CD4-positive, alpha-beta T cell (primary cell): ENCODE measurements around the gene ADAMTS17. TPM values are rescaled to one million over a fixed set of nuclear protein-coding genes. Genes with fewer than 3 reads are reported as not detected.

Source experiments
- ATAC-seq: fragments of 200-7000 bp; cut with Tn5 transposase; one replicate; pipeline ENCODE4 v1.10.0; 2022; ENCODE audit warnings: mild to moderate bottlenecking; ENCODE audit not compliant: poor library complexity
- CTCF ChIA-PET: fragments of 350-600 bp; sonication (Branson Sonifier 250); formaldehyde crosslinking; loops from one replicate; lab custom pipeline; 2021; ENCODE audit warnings: antibody characterized with exemption, inconsistent platforms; lab: Charles Lee
- POLR2A ChIA-PET: fragments of 350-600 bp; sonication (Branson Sonifier 250); formaldehyde crosslinking; loops from one replicate; lab custom pipeline; 2021; ENCODE audit warnings: antibody characterized with exemption, inconsistent platforms; lab: Charles Lee
- DNase-seq, 14 experiments: peaks; one replicate each; pipeline ENCODE4 v3.0.0-alpha.2; 2013 to 2020; ENCODE audit warnings: mixed read lengths in 2 of 14
- H3K27ac ChIP-seq, 2 donors: one replicate each; pipeline versions ENCODE4 v1.5.1 to v1.7.0; 2013; ENCODE audit warnings: low read length in 2 of 2, low read depth in 1 of 2, mild to moderate bottlenecking in 1 of 2
- H3K27me3 ChIP-seq, 2 experiments: 1 replicate in 1 of 2; 2 replicates in 1 of 2; pipeline versions ENCODE4 v1.6.1 to v1.7.0; 2013; ENCODE audit warnings: low read length in 2 of 2, control low read depth in 1 of 2, mild to moderate bottlenecking in 1 of 2, moderate library complexity in 1 of 2; ENCODE audit not compliant: insufficient read depth in 2 of 2, control insufficient read depth in 1 of 2
- H3K36me3 ChIP-seq: one replicate; pipeline ENCODE4 v1.6.1; 2013; ENCODE audit warnings: low read length, control low read depth; ENCODE audit not compliant: insufficient read depth
- H3K4me1 ChIP-seq: one replicate; pipeline ENCODE4 v1.6.1; 2013; ENCODE audit warnings: low read length, control low read depth; ENCODE audit not compliant: insufficient read depth
- H3K4me3 ChIP-seq: one replicate; pipeline ENCODE4 v1.5.1; 2013; ENCODE audit warnings: mild to moderate bottlenecking, low read length, moderate library complexity
- H3K9me3 ChIP-seq, 2 experiments: 1 replicate in 1 of 2; 2 replicates in 1 of 2; pipeline versions ENCODE4 v1.6.1 to v1.7.0; 2013; ENCODE audit warnings: low read length in 2 of 2, mild to moderate bottlenecking in 2 of 2, control low read depth in 1 of 2, moderate library complexity in 1 of 2; ENCODE audit not compliant: control insufficient read depth in 1 of 2, insufficient read depth in 1 of 2
- H3K27ac Mint-ChIP-seq: one replicate; pipeline ENCODE4 v1.8.0; 2020; ENCODE audit warnings: mixed read lengths
- H3K27me3 Mint-ChIP-seq: one replicate; pipeline ENCODE4 v1.8.0; 2021; ENCODE audit warnings: mixed read lengths
- H3K36me3 Mint-ChIP-seq: one replicate; pipeline ENCODE4 v1.8.0; 2021; ENCODE audit warnings: low read depth, mixed read lengths
- H3K4me1 Mint-ChIP-seq: one replicate; pipeline ENCODE4 v1.8.0; 2021; ENCODE audit warnings: low read depth, mixed read lengths
- H3K4me3 Mint-ChIP-seq: one replicate; pipeline ENCODE4 v1.8.0; 2020; ENCODE audit warnings: mild to moderate bottlenecking, mixed read lengths
- H3K9me3 Mint-ChIP-seq: one replicate; pipeline ENCODE4 v1.8.0; 2020; ENCODE audit warnings: mixed read lengths
- intact Hi-C, 2 experiments: fragments of 100-400 bp; cut with DNase I in 1 of 2; cut with micrococcal nuclease in 1 of 2; formaldehyde crosslinking; loops; one replicate each; pipeline versions ENCODE4 v1.15.1 to v1.9.0; 2023 to 2025; cut with DNase I, micrococcal nuclease
- total RNA-seq, 174 experiments: library from RNA in 2 of 174; stranded (reverse) in 2 of 174; gene quantifications; one replicate each; pipeline ENCODE4 v1.2.3 and lab custom pipeline; 2021 to 2026
- TF ChIP-seq, protein P1 (sequence below): fragments of 200-600 bp; IDR thresholded peaks from one replicate; pipeline ENCODE4 v1.8.0; 2022; ENCODE audit warnings: antibody characterized with exemption, mild to moderate bottlenecking

The ADAMTS17 gene
- total RNA-seq, 2 experiments from 2014 or later: 9.9 to 13.2 TPM

GRCh38 chr15:99931703-99932603, 409.8 kb downstream of the ADAMTS17 start:
- TF ChIP-seq, protein P1, sequence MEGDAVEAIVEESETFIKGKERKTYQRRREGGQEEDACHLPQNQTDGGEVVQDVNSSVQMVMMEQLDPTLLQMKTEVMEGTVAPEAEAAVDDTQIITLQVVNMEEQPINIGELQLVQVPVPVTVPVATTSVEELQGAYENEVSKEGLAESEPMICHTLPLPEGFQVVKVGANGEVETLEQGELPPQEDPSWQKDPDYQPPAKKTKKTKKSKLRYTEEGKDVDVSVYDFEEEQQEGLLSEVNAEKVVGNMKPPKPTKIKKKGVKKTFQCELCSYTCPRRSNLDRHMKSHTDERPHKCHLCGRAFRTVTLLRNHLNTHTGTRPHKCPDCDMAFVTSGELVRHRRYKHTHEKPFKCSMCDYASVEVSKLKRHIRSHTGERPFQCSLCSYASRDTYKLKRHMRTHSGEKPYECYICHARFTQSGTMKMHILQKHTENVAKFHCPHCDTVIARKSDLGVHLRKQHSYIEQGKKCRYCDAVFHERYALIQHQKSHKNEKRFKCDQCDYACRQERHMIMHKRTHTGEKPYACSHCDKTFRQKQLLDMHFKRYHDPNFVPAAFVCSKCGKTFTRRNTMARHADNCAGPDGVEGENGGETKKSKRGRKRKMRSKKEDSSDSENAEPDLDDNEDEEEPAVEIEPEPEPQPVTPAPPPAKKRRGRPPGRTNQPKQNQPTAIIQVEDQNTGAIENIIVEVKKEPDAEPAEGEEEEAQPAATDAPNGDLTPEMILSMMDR: no peak
- CTCF ChIA-PET: interaction anchor here (1.9 kb wide), 1 partner anchor 407 kb away, joined by 4 read pairs; no protein-coding TSS in a partner anchor
- ATAC-seq (no peak), DNase-seq (peak in 1 of 14 experiments; percentile 21)
- H3K36me3 Mint-ChIP-seq: no peaks in the 10 kb centered on the region
- H3K27me3 Mint-ChIP-seq: no peaks in the 10 kb centered on the region
- no peaks in the 10 kb centered on the region for H3K36me3 ChIP-seq
- H3K4me1 ChIP-seq: peaks cover 13% of the 10 kb centered on the region
- no peak overlapping the region for H3K4me3 ChIP-seq
- H3K4me1 Mint-ChIP-seq: peaks cover 15% of the 10 kb centered on the region
- no peak overlapping the region for H3K27ac ChIP-seq
- intact Hi-C loops: loop anchor here in 1 of 2 experiments (5.0 to 10.0 kb wide), 3 partner anchors 200 to 1713 kb away; partner anchors contain the start of gene LYSMD4
- POLR2A ChIA-PET: interaction anchor here (0.9 kb wide), 1 partner anchor 407 kb away, joined by 3 read pairs; no protein-coding TSS in a partner anchor
- no peak overlapping the region for H3K4me3 Mint-ChIP-seq
- no peak overlapping the region for H3K27ac Mint-ChIP-seq
- H3K9me3 Mint-ChIP-seq: no peaks in the 10 kb centered on the region
- H3K9me3 ChIP-seq: no peaks in the 10 kb centered on the region
- H3K27me3 ChIP-seq: no peaks in the 10 kb centered on the region

- no peaks in the 10 kb centered on the region for H3K36me3 Mint-ChIP-seq
- Histone ChIP-seq H3K4me1 (peaks cover 18% of the 10 kb centered on the region), H3K9me3 (no peaks in the 10 kb centered on the region), H3K4me3 (no peak overlapping the region), H3K36me3 (no peaks in the 10 kb centered on the region), H3K27me3 (no peaks in the 10 kb centered on the region), H3K27ac (no peak overlapping the region)
- ATAC-seq: no peak
- intact Hi-C loops: loop anchor here in 1 of 2 experiments (5.0 to 10.0 kb wide), 3 partner anchors 198 to 1714 kb away; partner anchors contain the start of gene LYSMD4
- ChIA-PET POLR2A (interaction anchor here (2.7 kb wide), 1 partner anchor 408 kb away, joined by 36 read pairs; no protein-coding TSS in a partner anchor), CTCF (interaction anchor here (1.9 to 2.8 kb wide), 3 partner anchors 408 to 411 kb away, joined by 4 to 24 read pairs (median 19); partner anchors contain the start of gene ADAMTS17)
- TF ChIP-seq, protein P1: no peak
- no peaks in the 10 kb centered on the region for H3K27me3 Mint-ChIP-seq
- H3K4me1 Mint-ChIP-seq: peaks cover 20% of the 10 kb centered on the region
- no peak overlapping the region for H3K4me3 Mint-ChIP-seq
- no peaks in the 10 kb centered on the region for H3K9me3 Mint-ChIP-seq
- DNase-seq: no peak
- H3K27ac Mint-ChIP-seq: peak overlapping the region; percentile 89
These were observed 411.1 kb downstream of the ADAMTS17 start for GRCh38 chr15:99930696-99931095.

DNA sequence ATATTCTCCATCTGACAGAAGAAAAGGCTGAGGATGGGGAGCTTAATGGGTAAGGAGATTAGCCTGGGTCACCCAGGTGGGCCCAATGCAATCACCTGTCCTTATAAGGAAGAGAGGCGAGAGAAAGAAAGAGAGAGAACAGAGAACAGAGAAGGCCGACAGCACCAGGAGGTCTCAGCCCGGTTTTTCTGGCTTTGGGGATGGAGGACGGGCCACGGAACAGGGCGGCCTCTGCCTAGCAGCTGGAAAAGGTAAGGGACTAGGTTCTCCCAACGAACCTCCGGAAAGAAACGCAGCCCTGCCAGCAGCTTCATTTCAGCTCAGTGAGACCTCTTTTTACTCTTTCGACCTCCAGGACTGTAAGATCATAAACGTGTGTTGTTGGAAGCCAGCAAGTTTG, 412.5 kb downstream of the ADAMTS17 start:
- no peak overlapping the region for H3K4me3 ChIP-seq

More for the DNA sequence above, 412.5 kb downstream of the ADAMTS17 start:
- peaks cover 24% of the 10 kb centered on the region for H3K4me1 Mint-ChIP-seq
- ChIA-PET POLR2A (interaction anchor here (0.6 to 2.7 kb wide), 9 partner anchors 46 to 668 kb away, joined by 3 to 36 read pairs (median 5); partner anchors contain the start of gene LYSMD4), CTCF (interaction anchor here (1.2 to 2.8 kb wide), 5 partner anchors 203 to 643 kb away, joined by 5 to 24 read pairs (median 19); partner anchors contain the start of gene ADAMTS17)
- Histone ChIP-seq H3K36me3 (no peaks in the 10 kb centered on the region), H3K9me3 (no peaks in the 10 kb centered on the region), H3K27me3 (no peaks in the 10 kb centered on the region), H3K27ac (no peak overlapping the region), H3K4me1 (peaks cover 21% of the 10 kb centered on the region)
- TF ChIP-seq, protein P1: no peak
- peaks cover 5% of the 10 kb centered on the region for H3K27me3 Mint-ChIP-seq
- H3K9me3 Mint-ChIP-seq: no peaks in the 10 kb centered on the region
- DNase-seq (peak in 1 of 14 experiments; percentile 46), ATAC-seq (no peak)
- H3K27ac Mint-ChIP-seq: peak overlapping the region; percentile 89
- no peaks in the 10 kb centered on the region for H3K36me3 Mint-ChIP-seq
- intact Hi-C loops: loop anchor here (2.0 to 10.0 kb wide), 10 partner anchors 364 to 1366 kb away; partner anchors contain the start of genes CHSY1 (in 1 of the 2), MEF2A (in 1 of the 2) and SNRPA1 (in 1 of the 2)
- peak overlapping the region; percentile 93 for H3K4me3 Mint-ChIP-seq
